SU-DHL-6 (cell line): ENCODE results near the gene SUGCT.

ENCODE experiments used
- CTCF ChIP-seq: fragments of 200-600 bp; sonication (generic); IDR thresholded peaks from one replicate; pipeline ENCODE4 v1.5.1; 2017; ENCODE audit warnings: antibody characterized with exemption, mild to moderate bottlenecking, low read length, moderate library complexity; ENCODE audit not compliant: insufficient read depth, poor library complexity, severe bottlenecking
- EZH2phosphoT487 ChIP-seq: fragments of 200-600 bp; sonication (generic), shearing (Covaris generic); conservative IDR thresholded peaks from 2 replicates; pipeline ENCODE4 v1.6.1; 2018; ENCODE audit warnings: mild to moderate bottlenecking, antibody characterized with exemption, low read length, moderate library complexity, mixed read lengths

- TF ChIP-seq CTCF (no peak), EZH2phosphoT487 (no peak)
Observed at GRCh38 chr7:40891232-40891631, 756.4 kb downstream of the SUGCT start.
